ENCODE measurements around the gene WDR17. TPM values are rescaled to one million over a fixed set of nuclear protein-coding genes. Genes with fewer than 3 reads are reported as not detected.

Gene WDR17
- total and polyA plus RNA-seq, 2 donors (not counting 3 experiments of a cell fraction or from before 2014, with no cell fraction given), result 0.07 to 0.42 TPM

- H3K79me2 ChIP-seq (ENCODE audit: control insufficient read depth, insufficient read depth, low read length), result no peaks in the 10 kb centered on the region
- no peak overlapping the region for H2AFZ ChIP-seq (ENCODE audit: low read depth, low read length)
- H3K4me3 ChIP-seq (replicated peaks in 1 of 3; ENCODE audit: insufficient read depth in 1 of 3, low read depth in 1 of 3, low read length in 3 of 3), result no peak overlapping the region
- no peaks in the 10 kb centered on the region for H3K36me3 ChIP-seq (ENCODE audit: control insufficient read depth in 2 of 2, extremely low read depth in 1 of 2, insufficient read depth in 2 of 2, low read length in 2 of 2)
- intact Hi-C loops (cut with micrococcal nuclease) (no loop called here), dilution Hi-C loops (cut with MboI; ENCODE audit: extremely low pct_ligation_motif_present, low sequenced_read_pairs) (no loop called here)
- FAIRE-seq (no peak), DNase-seq (ENCODE audit: low read depth, low spot score) (no peak)
- TF ChIP-seq POLR2AphosphoS5 (IDR thresholded peaks at IDR 0.05; ENCODE audit: insufficient read depth, low read depth, low read length), result no peak
- H3K4me2 ChIP-seq (ENCODE audit: insufficient read depth, low read length), result no peak overlapping the region
- H3K9me1 ChIP-seq (replicated peaks; ENCODE audit: control insufficient read depth, extremely low read depth, insufficient read depth, low read length), result no peaks in the 10 kb centered on the region
- ChIA-PET POLR2A (no interaction called here), CTCF (no interaction called here)
- H4K20me1 ChIP-seq (replicated peaks; ENCODE audit: control insufficient read depth, extremely low read depth, insufficient read depth, low read length), result no peaks in the 10 kb centered on the region
- no peaks in the 10 kb centered on the region for H3K4me1 ChIP-seq (ENCODE audit: control insufficient read depth, extremely low read depth, insufficient read depth, low read length)
- no peaks in the 10 kb centered on the region for H3K27me3 ChIP-seq (ENCODE audit: control insufficient read depth in 2 of 2, insufficient read depth in 2 of 2, low read length in 2 of 2)
- no peak overlapping the region for H3K9ac ChIP-seq (replicated peaks; ENCODE audit: extremely low read depth, insufficient read depth, low read length)
- H3K27ac ChIP-seq (ENCODE audit: insufficient read depth, low read depth, low read length), result no peak overlapping the region
- H3K9me3 ChIP-seq (replicated peaks; ENCODE audit: control insufficient read depth, insufficient read depth, low read length), result no peaks in the 10 kb centered on the region
- BruUV-seq (replicated peaks), result no TSS peak
Measured at GRCh38 chr4:176185051-176185450, 119.4 kb downstream of the WDR17 start.

GRCh38 chr4:176186067-176186466 is 120.4 kb downstream of the WDR17 start:
- no peaks in the 10 kb centered on the region for H3K36me3 ChIP-seq (ENCODE audit: control insufficient read depth in 2 of 2, extremely low read depth in 1 of 2, insufficient read depth in 2 of 2, low read length in 2 of 2)
- POLR2A ChIA-PET, result no interaction called here
- no peaks in the 10 kb centered on the region for H3K9me3 ChIP-seq (replicated peaks; ENCODE audit: control insufficient read depth, insufficient read depth, low read length)
- H3K4me1 ChIP-seq (ENCODE audit: control insufficient read depth, extremely low read depth, insufficient read depth, low read length), result no peaks in the 10 kb centered on the region
- H4K20me1 ChIP-seq (replicated peaks; ENCODE audit: control insufficient read depth, extremely low read depth, insufficient read depth, low read length), result no peaks in the 10 kb centered on the region
- no peaks in the 10 kb centered on the region for H3K79me2 ChIP-seq (ENCODE audit: control insufficient read depth, insufficient read depth, low read length)
- no peaks in the 10 kb centered on the region for H3K27me3 ChIP-seq (ENCODE audit: control insufficient read depth in 2 of 2, insufficient read depth in 2 of 2, low read length in 2 of 2)
- dilution Hi-C loops (cut with MboI; ENCODE audit: extremely low pct_ligation_motif_present, low sequenced_read_pairs) (no loop called here), intact Hi-C loops (cut with micrococcal nuclease) (no loop called here)
- FAIRE-seq (no peak), DNase-seq (ENCODE audit: low read depth, low spot score) (no peak)
- H3K4me3 ChIP-seq (replicated peaks in 1 of 3; ENCODE audit: insufficient read depth in 1 of 3, low read depth in 1 of 3, low read length in 3 of 3), result no peak overlapping the region
- H3K9ac ChIP-seq (replicated peaks; ENCODE audit: extremely low read depth, insufficient read depth, low read length), result no peak overlapping the region
- CTCF ChIA-PET, result no interaction called here
- H3K27ac ChIP-seq (ENCODE audit: insufficient read depth, low read depth, low read length), result no peak overlapping the region
- no peak overlapping the region for H3K4me2 ChIP-seq (ENCODE audit: insufficient read depth, low read length)
- BruUV-seq (replicated peaks), result no TSS peak
- H3K9me1 ChIP-seq (replicated peaks; ENCODE audit: control insufficient read depth, extremely low read depth, insufficient read depth, low read length), result no peaks in the 10 kb centered on the region
- TF ChIP-seq JUN (IDR thresholded peaks at IDR 0.05; ENCODE audit: borderline replicate concordance, insufficient read depth, insufficient read length, low read depth), result no peak
- no peak for TF ChIP-seq GATA2 (IDR thresholded peaks at IDR 0.05; ENCODE audit: insufficient read depth, insufficient read length, low read depth, low read length)
- no peak for TF ChIP-seq POLR2A (IDR thresholded peaks at IDR 0.05; ENCODE audit: low read depth, low read length)
- TF ChIP-seq FOS (IDR thresholded peaks at IDR 0.05; ENCODE audit: borderline replicate concordance, insufficient read depth, low read length), result no peak
- no peak for TF ChIP-seq MAX (IDR thresholded peaks at IDR 0.05; ENCODE audit: insufficient read depth, insufficient read length)
- TF ChIP-seq CTCF (IDR thresholded peaks at IDR 0.05; ENCODE audit: extremely low read depth in 1 of 2, insufficient read depth in 1 of 2, low read depth in 1 of 2, low read length in 2 of 2), result no peak
- TF ChIP-seq EZH2 (IDR thresholded peaks at IDR 0.05; ENCODE audit: borderline replicate concordance, low read depth, low read length, severe bottlenecking), result no peak
- TF ChIP-seq MYC (IDR thresholded peaks at IDR 0.05; ENCODE audit: low read depth, low read length), result no peak
- no peak for TF ChIP-seq POLR2AphosphoS5 (IDR thresholded peaks at IDR 0.05; ENCODE audit: insufficient read depth, low read depth, low read length)
- no peak overlapping the region for H2AFZ ChIP-seq (ENCODE audit: low read depth, low read length)

Data from endothelial cell of umbilical vein (primary cell).